K562 (cell line): ENCODE data around the gene C10orf71. TPM values are rescaled to one million over a fixed set of nuclear protein-coding genes. Genes with fewer than 3 reads are reported as not detected.
A peak's percentile ranks its signal among the peaks of the same experiment; 100 is the strongest.

ENCODE experiments used
- ATAC-seq: fragments of 200-7000 bp; cut with Tn5 transposase; 3 replicates; pipeline ENCODE4 v1.9.1; 2020; ENCODE audit warnings: moderate library complexity
- BruUV-seq: library from RNA; stranded (reverse); fragments of 400-500 nt; replicated peaks from 2 replicates; lab custom pipeline; 2021; lab: Mats Ljungman, UMichigan
- CTCF ChIA-PET: fragments of 300-600 bp; formaldehyde crosslinking; extraction: SDS; loops from one replicate; lab custom pipeline; 2021; ENCODE audit warnings: low intra/inter-chr PET ratio; lab: Yijun Ruan, JAX
- POLR2A ChIA-PET: fragments of 300-600, 350-650 bp; sonication (Branson Sonifier 250); formaldehyde crosslinking; extraction: SDS; loops from one replicate; lab custom pipeline; 2021; ENCODE audit warnings: antibody characterized with exemption, inconsistent platforms; lab: Yijun Ruan, JAX
- DNase-seq, 4 experiments: peaks; one replicate each; pipeline versions ENCODE4 v3.0.0 to v3.0.0-alpha.2; 2011 to 2018; ENCODE audit warnings: low spot score in 3 of 4, mixed read lengths in 3 of 4; ENCODE audit errors: extremely low read depth in 1 of 4
- FAIRE-seq: peaks from 2 replicates; lab custom pipeline; 2011; peaks lifted over from hg19 to GRCh38; lab: Jason Lieb, UNC
- H2AFZ ChIP-seq: 2 replicates; pipeline ENCODE4 v1.6.0; 2011; ENCODE audit warnings: low read depth, low read length, control low read depth, inconsistent platforms
- H3K27ac ChIP-seq: fragments of 200-600 bp; 3 replicates; pipeline ENCODE4 v1.8.0; 2011; ENCODE audit warnings: low read depth, mild to moderate bottlenecking, control low read depth, inconsistent platforms, low read length, moderate library complexity, mixed read lengths; ENCODE audit errors: extremely low read depth
- H3K27me3 ChIP-seq, 2 experiments: fragments of 300-600 bp in 1 of 2; 2 replicates in 1 of 2; 3 replicates in 1 of 2; pipeline versions ENCODE4 v1.6.0 to v1.8.0; 2011; ENCODE audit warnings: inconsistent platforms in 2 of 2, low read length in 2 of 2, mild to moderate bottlenecking in 1 of 2, mixed read lengths in 1 of 2, moderate library complexity in 1 of 2; ENCODE audit not compliant: control insufficient read depth in 2 of 2, insufficient read depth in 2 of 2
- H3K36me3 ChIP-seq: fragments of 300-600 bp; 3 replicates; pipeline ENCODE4 v1.8.0; 2011; ENCODE audit warnings: mild to moderate bottlenecking, low read length, inconsistent platforms; ENCODE audit not compliant: control insufficient read depth, insufficient read depth
- H3K4me1 ChIP-seq, 2 experiments: fragments of 200-600 bp in 1 of 2; replicated peaks in 1 of 2; 2 replicates in 1 of 2; 3 replicates in 1 of 2; pipeline versions ENCODE4 v1.5.1 to v1.8.0; 2011; ENCODE audit warnings: inconsistent platforms in 2 of 2, low read length in 2 of 2, mild to moderate bottlenecking in 1 of 2, mixed read lengths in 1 of 2, moderate library complexity in 1 of 2; ENCODE audit not compliant: control insufficient read depth in 2 of 2, insufficient read depth in 2 of 2
- H3K4me2 ChIP-seq: 2 replicates; pipeline ENCODE4 v1.6.1; 2011; ENCODE audit warnings: low read length, control low read depth, inconsistent platforms, mixed read lengths; ENCODE audit not compliant: insufficient read depth
- H3K4me3 ChIP-seq: fragments of 200-600 bp; sonication (generic), shearing (Covaris generic); 2 replicates; pipeline ENCODE4 v1.5.1; 2016; ENCODE audit warnings: control low read depth, inconsistent platforms
- H3K79me2 ChIP-seq: fragments of 200-600 bp; 3 replicates; pipeline ENCODE4 v1.8.0; 2011; ENCODE audit warnings: low read length, inconsistent platforms; ENCODE audit not compliant: control insufficient read depth, insufficient read depth
- H3K9ac ChIP-seq, 2 experiments: 2 replicates each; pipeline versions ENCODE4 v1.6.0 to v1.6.1; 2011; ENCODE audit warnings: low read depth in 2 of 2, low read length in 2 of 2, control low read depth in 1 of 2, inconsistent platforms in 1 of 2, mild to moderate bottlenecking in 1 of 2, mixed read lengths in 1 of 2; ENCODE audit not compliant: insufficient read depth in 1 of 2
- H3K9me1 ChIP-seq: one replicate; pipeline ENCODE4 v1.6.0; 2011; ENCODE audit warnings: inconsistent platforms, mild to moderate bottlenecking, low read length, moderate library complexity; ENCODE audit not compliant: control insufficient read depth, insufficient read depth
- H3K9me3 ChIP-seq: replicated peaks from 2 replicates; pipeline ENCODE4 v1.5.1; 2011; ENCODE audit warnings: low read depth, low read length, inconsistent platforms; ENCODE audit not compliant: control insufficient read depth, insufficient read depth
- H4K20me1 ChIP-seq: replicated peaks from 2 replicates; pipeline ENCODE4 v1.6.1; 2011; ENCODE audit warnings: low read length, inconsistent platforms, mixed read lengths; ENCODE audit not compliant: control insufficient read depth, insufficient read depth
- CBX1 ChIP-seq: sonication (generic); IDR thresholded peaks from 2 replicates; pipeline ENCODE4 v1.6.1; 2016; ENCODE audit warnings: antibody characterized with exemption, low read depth, mild to moderate bottlenecking
- CEBPB ChIP-seq: fragments of 450-650 bp; IDR thresholded peaks from 2 replicates; pipeline ENCODE4 v1.6.1; 2016; ENCODE audit warnings: missing genetic modification characterization, missing compliant biosample characterization
- CREM ChIP-seq: IDR thresholded peaks from 2 replicates; pipeline ENCODE4 v1.6.1; 2014; ENCODE audit warnings: antibody characterized with exemption, low read depth
- DEAF1 ChIP-seq: fragments of 450-650 bp; formaldehyde crosslinking; IDR thresholded peaks from 2 replicates; pipeline ENCODE4 v1.4.0; 2020; ENCODE audit warnings: mild to moderate bottlenecking, moderate library complexity
- GATAD2B ChIP-seq: fragments of 450-650 bp; IDR thresholded peaks from 2 replicates; pipeline ENCODE4 v1.6.1; 2017; ENCODE audit warnings: mild to moderate bottlenecking, borderline replicate concordance
- HNRNPL ChIP-seq: fragments of 200-400 bp; formaldehyde crosslinking; IDR thresholded peaks from 2 replicates; pipeline ENCODE4 v1.6.1; 2017; ENCODE audit warnings: low read depth, mild to moderate bottlenecking, low read length
- KDM4B ChIP-seq, 2 experiments: fragments of 450-650 bp in 1 of 2; sonication (generic) in 1 of 2; IDR thresholded peaks; 2 replicates each; pipeline ENCODE4 v1.6.1; 2016 to 2017; ENCODE audit warnings: borderline replicate concordance in 2 of 2, antibody characterized with exemption in 1 of 2, low read depth in 1 of 2, mild to moderate bottlenecking in 1 of 2
- MIER1 ChIP-seq: fragments of 450-650 bp; IDR thresholded peaks from 2 replicates; pipeline ENCODE4 v1.6.1; 2016; ENCODE audit warnings: antibody characterized with exemption, mild to moderate bottlenecking, low read depth
- MNT ChIP-seq, 2 experiments: fragments of 450-650 bp; conservative IDR thresholded peaks; 2 replicates each; pipeline ENCODE4 v1.6.1; 2017; ENCODE audit warnings: mild to moderate bottlenecking in 2 of 2, moderate library complexity in 2 of 2
- NFIC ChIP-seq: fragments of 450-650 bp; IDR thresholded peaks from 2 replicates; pipeline ENCODE4 v1.6.1; 2017; ENCODE audit warnings: mild to moderate bottlenecking, inconsistent platforms
- PHF8 ChIP-seq: fragments of 200-600 bp; sonication (generic); IDR thresholded peaks from 2 replicates; pipeline ENCODE4 v1.6.1; 2012; ENCODE audit warnings: mixed run types, mild to moderate bottlenecking, inconsistent platforms, low read length, moderate library complexity, borderline replicate concordance
- POLR3A ChIP-seq: IDR thresholded peaks from 2 replicates; pipeline ENCODE4 v1.6.1; 2011; ENCODE audit warnings: borderline replicate concordance, mild to moderate bottlenecking, moderate library complexity; ENCODE audit not compliant: insufficient read length, insufficient read depth; ENCODE audit errors: extremely low read depth
- PRPF4 ChIP-seq: fragments of 200-400 bp; formaldehyde crosslinking; IDR thresholded peaks from one replicate; pipeline ENCODE4 v1.6.1; 2017; ENCODE audit warnings: low read length, low read depth, mild to moderate bottlenecking; ENCODE audit not compliant: insufficient read depth, poor library complexity, severe bottlenecking
- RCOR1 ChIP-seq, 2 experiments: IDR thresholded peaks; 2 replicates each; pipeline ENCODE4 v1.6.1; 2012; ENCODE audit warnings: low read depth in 2 of 2, low read length in 2 of 2, borderline replicate concordance in 1 of 2, improper control_type of control experiment in 1 of 2
- WHSC1 ChIP-seq: IDR thresholded peaks from one replicate; pipeline ENCODE4 v1.6.1; 2012; ENCODE audit warnings: low read length, control low read depth, inconsistent platforms
- ZNF232 ChIP-seq: sonication (generic); formaldehyde crosslinking; IDR thresholded peaks from 2 replicates; pipeline ENCODE4 v1.8.0; 2022; ENCODE audit warnings: mild to moderate bottlenecking, missing genetic modification reagents
- ZNF445 ChIP-seq: fragments of 250-450 bp; sonication (Bioruptor Pico); IDR thresholded peaks from 2 replicates; pipeline ENCODE4 v1.4.0; 2020; ENCODE audit warnings: low read depth, mild to moderate bottlenecking, moderate library complexity
- ZNF77 ChIP-seq: fragments of 250-450 bp; sonication (Bioruptor Pico); IDR thresholded peaks from 2 replicates; pipeline ENCODE4 v1.5.0; 2020
- WGBS: fragments of 100-300 bp; shearing (Covaris generic); methylation state at CpG from one replicate; pipeline ENCODE4 v1.1.6; 2016; ENCODE audit warnings: low coverage, mixed read lengths; ENCODE audit not compliant: insufficient coverage; ENCODE audit errors: missing lambda C conversion rate; 5-methylcytosine and 5-hydroxymethylcytosine counted together
- in situ Hi-C: fragments of 300-500 bp; cut with MboI; formaldehyde crosslinking; loops from 4 replicates; pipeline ENCODE4 v1.15.0; 2018; ENCODE audit warnings: inconsistent platforms, mixed read lengths
- intact Hi-C: fragments of 100-400 bp; cut with micrococcal nuclease; formaldehyde crosslinking; loops from 2 replicates; pipeline ENCODE4 v1.14.2; 2022
- polyA plus RNA-seq, 8 experiments: library from polyadenylated mRNA; depleted of rRNA in 4 of 8; stranded (reverse) in 5 of 8; unstranded in 3 of 8; fragments of >200 nt; fragmentation: Nextera tagmentation in 2 of 8; fragmentation: Illumina TruSeq in 1 of 8; extraction: Ambion mirVana in 2 of 8; extraction: Trizol in 1 of 8; gene quantifications; 2 replicates each; pipeline versions ENCODE4 v1.2.1 to v1.2.3, GENCODE V29; 2011 to 2014; ENCODE audit warnings: inconsistent platforms in 1 of 8, missing spikeins in 1 of 8
- total RNA-seq, 7 experiments: library from RNA; depleted of rRNA in 6 of 7; stranded (reverse); fragments of >200 nt in 6 of 7; fragmentation: Illumina TruSeq in 2 of 7; extraction: Trizol in 2 of 7; gene quantifications; 2 replicates each; pipeline versions ENCODE4 v1.2.1 to v1.2.3, GENCODE V29; 2011 to 2021; ENCODE audit warnings: low replicate concordance in 1 of 7

C10orf71 gene
- total and polyA plus RNA-seq, 9 of the 15 experiments (the other 6 are each of a cell fraction or from before 2014, with no cell fraction given) = 0.06 to 4.5 (median 1.3) TPM

- intact Hi-C loops = no loop called here
- Histone ChIP-seq H3K27ac (no peak overlapping the region), H2AFZ (peak overlapping the region; percentile 57), H3K9ac (no peak overlapping the region), H4K20me1 (no peaks in the 10 kb centered on the region), H3K4me3 (no peak overlapping the region), H3K4me1 (peaks cover 21 to 29% of the 10 kb centered on the region in 2 experiments), H3K4me2 (no peak overlapping the region), H3K9me1 (no peaks in the 10 kb centered on the region), H3K9me3 (no peaks in the 10 kb centered on the region), H3K36me3 (no peaks in the 10 kb centered on the region), H3K27me3 (no peaks in the 10 kb centered on the region), H3K79me2 (peaks cover 21% of the 10 kb centered on the region)
- no peak for FAIRE-seq
- CTCF ChIA-PET = no interaction called here
- no peak for ATAC-seq
- DNase-seq = no peak
- 50% methylated on average over 5 of the region's 5 CpGs for WGBS
- in situ Hi-C loops = no loop called here
- POLR2A ChIA-PET = interaction anchor here (0.6 to 1.0 kb wide), 4 partner anchors 17 to 342 kb away, joined by 3 to 4 read pairs (median 3); no protein-coding TSS in a partner anchor
- no TSS peak for BruUV-seq
- no peak for TF ChIP-seq ZNF232
- TF ChIP-seq RCOR1 (IDR thresholded peaks at IDR 0.05; ENCODE audit: borderline replicate concordance in 1 of 2, low read depth in 2 of 2, low read length in 2 of 2) = no peak
- TF ChIP-seq CEBPB = no peak
- no peak for TF ChIP-seq HNRNPL
- TF ChIP-seq DEAF1 (CRISPR knock-in tag) = no peak
- TF ChIP-seq NFIC = no peak
- TF ChIP-seq PHF8 = no peak
- no peak for TF ChIP-seq CREM
- no peak for TF ChIP-seq PRPF4
- TF ChIP-seq MNT (conservative IDR thresholded peaks at IDR 0.05) = no peak
- no peak for TF ChIP-seq CBX1
- TF ChIP-seq MIER1 = no peak
- TF ChIP-seq KDM4B (IDR thresholded peaks at IDR 0.05; ENCODE audit: borderline replicate concordance in 2 of 2, low read depth in 1 of 2) = no peak
- TF ChIP-seq WHSC1 = no peak
- TF ChIP-seq ZNF77 = no peak
- no peak for TF ChIP-seq ZNF445 (CRISPR knock-in tag)
- no peak for TF ChIP-seq GATAD2B
- no peak for TF ChIP-seq POLR3A
These were observed 4.2 kb upstream of the C10orf71 start for GRCh38 chr10:49294731-49295130.
